Heart right ventricle (tissue), 16 donors: ENCODE measurements around the gene AUTS2. TPM values are rescaled to one million over a fixed set of nuclear protein-coding genes. Genes with fewer than 3 reads are reported as not detected.

Experiments
- ATAC-seq, 8 donors: fragments of 200-7000 bp; cut with Tn5 transposase; one replicate each; pipeline ENCODE4 v1.9.1; 2020; ENCODE audit warnings: mild to moderate bottlenecking in 8 of 8, moderate library complexity in 8 of 8, moderate number of reproducible peaks in 1 of 8
- DNase-seq, 2 donors: peaks; one replicate each; pipeline ENCODE4 v3.0.0-alpha.2; 2020
- H3K27ac ChIP-seq, 10 donors: fragments of 200-600 bp; sonication (generic) in 2 of 10; one replicate each; pipeline versions ENCODE4 v1.5.0 to v1.8.0; 2020 to 2022; ENCODE audit warnings: mild to moderate bottlenecking in 3 of 10
- H3K27me3 ChIP-seq, 7 donors: fragments of 200-600 bp; one replicate each; pipeline ENCODE4 v1.8.0; 2021 to 2022; ENCODE audit warnings: mild to moderate bottlenecking in 2 of 7
- H3K36me3 ChIP-seq, 9 donors: fragments of 200-600 bp; sonication (generic) in 1 of 9; one replicate each; pipeline versions ENCODE4 v1.5.0 to v1.8.0; 2020 to 2022; ENCODE audit warnings: mild to moderate bottlenecking in 2 of 9
- H3K4me1 ChIP-seq, 9 donors: fragments of 200-600 bp; sonication (generic) in 1 of 9; one replicate each; pipeline versions ENCODE4 v1.5.0 to v1.8.0; 2020 to 2022; ENCODE audit warnings: mild to moderate bottlenecking in 4 of 9
- H3K4me3 ChIP-seq, 10 donors: fragments of 200-600 bp; sonication (generic) in 2 of 10; one replicate each; pipeline versions ENCODE4 v1.5.0 to v1.8.0; 2020 to 2022; ENCODE audit warnings: mild to moderate bottlenecking in 7 of 10, moderate library complexity in 2 of 10
- H3K9me3 ChIP-seq, 11 donors: fragments of 200-600 bp in 10 of 11; sonication (generic) in 2 of 11; one replicate each; pipeline versions ENCODE4 v1.5.0 to v1.8.0; 2013 to 2022; ENCODE audit warnings: mild to moderate bottlenecking in 2 of 11, control low read depth in 1 of 11, moderate library complexity in 1 of 11
- WGBS, 2 donors: extraction: QIAGEN DNeasy Blood & Tissue Kit; methylation state at CpG; one replicate each; pipeline ENCODE4 v1.1.7; 2013; ENCODE audit warnings: inconsistent platforms in 1 of 2; 5-methylcytosine and 5-hydroxymethylcytosine counted together
- intact Hi-C, 10 donors: fragments of 100-400 bp; cut with DNase I; formaldehyde crosslinking; loops; one replicate each; pipeline versions ENCODE4 v1.11.1 to v1.14.2; 2022
- polyA plus RNA-seq, 2 donors: library from polyadenylated mRNA; stranded (reverse); fragments of 200-250 nt; gene quantifications; one replicate each; pipeline ENCODE4 v1.2.3, GENCODE V29; 2013
- total RNA-seq, 10 donors: library from RNA; stranded (reverse); fragmentation: NEBNext Ultra II Directional in 3 of 10; extraction: Animal tissue kit (Norgen Biotek cat#: 25700) in 3 of 10; gene quantifications; one replicate each; pipeline versions ENCODE4 v1.2.1 to v1.2.4, GENCODE V29; 2021 to 2023
- TF ChIP-seq, protein P1 (sequence below), 9 donors: fragments of 200-600 bp; sonication (generic) in 2 of 9; IDR thresholded peaks; one replicate each; pipeline versions ENCODE4 v1.5.0 to v1.8.0; 2021 to 2022; ENCODE audit warnings: antibody characterized with exemption in 9 of 9, mild to moderate bottlenecking in 5 of 9, moderate library complexity in 1 of 9
- donor health status: Arrhythmogenic right ventricular cardiomyopathy.
- donor health status: ischemic (EF 13 %, LVEDD 7.1; RV severe dilation, severe dysfunction).
- donor health status: healthy with polysubstance abuse.
- donor health status: DM: no; HTN: yes; CAD: no.
- donor health status: DM: no; HTN: no; CAD: no.
- donor health status: ischemic (EF 25% LVEDD 6.9; RV normal size, moderate dysfunction).
- donor health status: ischemic (EF 25% LVEDD 5.7; RV mildly dilated, moderate dysfunction).
- donor health status: healthy.
- donor health status: DM: yes; HTN: yes; CAD: no.
- donor health status: Ischemic cardiomyopathy.
- donor health status: ischemic (EF 35%, LVEDD 5.7; RV mildly dilated, moderate dysfunction).
- donor health status: nonischemic (EF 11% LVEDD 7.7; RV severe dilation, severe dysfunction).
- donor health status: DM: yes; HTN: yes; CAD: no.
- donor health status: PGD.
- donor health status: ischemic (EF 29% LVEDD 5.4; RV normal size, mild dysfunction).
- donor health status: nonischemic (EF 23%, LVEDD 6.1; RV moderate dilation, normal function).

The AUTS2 gene
- total and polyA plus RNA-seq, 12 donors, result 1.6 to 11.2 (median 7.3) TPM

GRCh38 chr7:70069977-70070376 lies 471.7 kb downstream of the AUTS2 start:
- no peak overlapping the region for H3K4me3 ChIP-seq
- H3K27ac ChIP-seq, result no peak overlapping the region
- no peak for DNase-seq
- no peaks in the 10 kb centered on the region for H3K27me3 ChIP-seq
- WGBS, 2 donors, result 97 to 100% methylated on average over 2 of the region's 2 CpGs
- no peaks in the 10 kb centered on the region for H3K36me3 ChIP-seq
- no peaks in the 10 kb centered on the region for H3K9me3 ChIP-seq
- peaks cover 0 to 12% (median 7%) of the 10 kb centered on the region in 9 donors for H3K4me1 ChIP-seq
- intact Hi-C loops, result no loop called here
- ATAC-seq, result no peak
- TF ChIP-seq, protein P1, sequence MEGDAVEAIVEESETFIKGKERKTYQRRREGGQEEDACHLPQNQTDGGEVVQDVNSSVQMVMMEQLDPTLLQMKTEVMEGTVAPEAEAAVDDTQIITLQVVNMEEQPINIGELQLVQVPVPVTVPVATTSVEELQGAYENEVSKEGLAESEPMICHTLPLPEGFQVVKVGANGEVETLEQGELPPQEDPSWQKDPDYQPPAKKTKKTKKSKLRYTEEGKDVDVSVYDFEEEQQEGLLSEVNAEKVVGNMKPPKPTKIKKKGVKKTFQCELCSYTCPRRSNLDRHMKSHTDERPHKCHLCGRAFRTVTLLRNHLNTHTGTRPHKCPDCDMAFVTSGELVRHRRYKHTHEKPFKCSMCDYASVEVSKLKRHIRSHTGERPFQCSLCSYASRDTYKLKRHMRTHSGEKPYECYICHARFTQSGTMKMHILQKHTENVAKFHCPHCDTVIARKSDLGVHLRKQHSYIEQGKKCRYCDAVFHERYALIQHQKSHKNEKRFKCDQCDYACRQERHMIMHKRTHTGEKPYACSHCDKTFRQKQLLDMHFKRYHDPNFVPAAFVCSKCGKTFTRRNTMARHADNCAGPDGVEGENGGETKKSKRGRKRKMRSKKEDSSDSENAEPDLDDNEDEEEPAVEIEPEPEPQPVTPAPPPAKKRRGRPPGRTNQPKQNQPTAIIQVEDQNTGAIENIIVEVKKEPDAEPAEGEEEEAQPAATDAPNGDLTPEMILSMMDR (IDR thresholded peaks at IDR 0.05), result no peak

DNA sequence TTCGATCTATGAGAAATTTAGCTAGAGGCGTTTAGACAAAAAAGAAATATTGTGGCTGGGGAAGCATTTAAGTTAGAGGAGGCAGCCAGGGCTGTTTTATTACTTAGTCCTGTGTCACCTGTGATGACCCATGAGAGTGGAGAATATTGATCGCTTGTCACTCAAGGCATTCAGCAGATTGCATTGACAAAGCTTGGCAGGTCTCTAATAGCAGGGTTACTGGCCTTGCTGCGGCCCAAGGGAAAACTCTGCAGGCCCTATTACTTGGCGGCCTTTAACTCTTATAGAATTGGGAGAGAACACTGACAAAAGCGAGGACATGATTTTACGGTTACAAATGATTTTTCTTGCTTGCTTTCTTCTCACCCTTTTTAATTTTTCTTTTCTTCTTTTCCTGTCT lies 473.5 kb downstream of the AUTS2 start:
- Histone ChIP-seq H3K4me3 (no peak overlapping the region), H3K27ac (peak overlapping the region in 2 of 10 donors; percentile 23 to 51), H3K27me3 (no peaks in the 10 kb centered on the region), H3K36me3 (no peaks in the 10 kb centered on the region), H3K9me3 (no peaks in the 10 kb centered on the region), H3K4me1 (peaks cover 0 to 12% (median 7%) of the 10 kb centered on the region in 9 donors)
- TF ChIP-seq, protein P1 (IDR thresholded peaks at IDR 0.05), result no peak
- no peak for DNase-seq
- WGBS, 2 donors, result 84 to 88% methylated on average over 7 of the region's 7 CpGs
- intact Hi-C loops, result no loop called here
- no peak for ATAC-seq

GRCh38 chr7:70072220-70072619 lies 473.9 kb downstream of the AUTS2 start:
- TF ChIP-seq, protein P1 (IDR thresholded peaks at IDR 0.05), result no peak
- WGBS, 2 donors, result 11 to 16% methylated on average over 2 of the region's 2 CpGs
- H3K4me1 ChIP-seq, result peaks cover 0 to 12% (median 7%) of the 10 kb centered on the region in 9 donors
- ATAC-seq, result peak in 7 of 8 donors; percentile 17 to 95 (median 78)
- no peak for DNase-seq
- peak overlapping the region in 4 of 10 donors; percentile 7 to 51 (median 29) for H3K27ac ChIP-seq
- no peaks in the 10 kb centered on the region for H3K27me3 ChIP-seq
- H3K9me3 ChIP-seq, result no peaks in the 10 kb centered on the region
- H3K4me3 ChIP-seq, result no peak overlapping the region
- intact Hi-C loops, result no loop called here
- H3K36me3 ChIP-seq, result no peaks in the 10 kb centered on the region

DNA sequence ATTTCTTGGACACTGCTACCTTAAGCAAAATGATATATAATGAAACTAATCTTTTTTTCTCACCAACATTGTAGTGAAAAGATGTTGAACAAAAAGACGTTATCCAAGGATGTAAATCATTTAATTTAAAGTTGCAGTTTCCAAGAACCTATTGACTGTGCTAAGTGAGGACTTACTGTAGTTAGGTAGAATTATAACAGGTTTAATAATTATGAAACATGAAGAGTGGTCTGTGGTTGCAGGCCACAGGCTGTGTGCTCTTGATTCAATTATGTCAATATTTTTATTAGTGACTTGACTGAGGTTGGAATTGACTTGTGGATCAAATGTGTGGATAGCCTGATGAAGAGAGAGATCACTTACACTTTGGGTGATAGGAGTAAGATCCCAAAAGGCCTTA lies 478.1 kb downstream of the AUTS2 start:
- intact Hi-C loops, result no loop called here
- no peak overlapping the region for H3K27ac ChIP-seq
- no peaks in the 10 kb centered on the region for H3K27me3 ChIP-seq
- H3K9me3 ChIP-seq, result peaks cover 0 to 6% (median 0%) of the 10 kb centered on the region in 11 donors
- peaks cover 0 to 12% (median 7%) of the 10 kb centered on the region in 9 donors for H3K4me1 ChIP-seq
- no peaks in the 10 kb centered on the region for H3K36me3 ChIP-seq
- ATAC-seq, result no peak
- TF ChIP-seq, protein P1 (IDR thresholded peaks at IDR 0.05), result no peak
- DNase-seq, result no peak
- H3K4me3 ChIP-seq, result no peak overlapping the region
- WGBS, 2 donors, result 87 to 89% methylated on average over 1 of the region's 1 CpG
